GM19455 (cell line): ENCODE measurements around the gene SAA4.
"Not testable (repeated sequence)": the region's sequence is repeated elsewhere in the genome, so short reads cannot be mapped to it uniquely, and the experiment has no call there.

Source experiments
- ATAC-seq: cut with Tn5 transposase; IDR thresholded peaks from one replicate; pipeline ENCODE4 v1.9.1; 2021; ENCODE audit not compliant: unreplicated experiment

Gene SAA4

DNA sequence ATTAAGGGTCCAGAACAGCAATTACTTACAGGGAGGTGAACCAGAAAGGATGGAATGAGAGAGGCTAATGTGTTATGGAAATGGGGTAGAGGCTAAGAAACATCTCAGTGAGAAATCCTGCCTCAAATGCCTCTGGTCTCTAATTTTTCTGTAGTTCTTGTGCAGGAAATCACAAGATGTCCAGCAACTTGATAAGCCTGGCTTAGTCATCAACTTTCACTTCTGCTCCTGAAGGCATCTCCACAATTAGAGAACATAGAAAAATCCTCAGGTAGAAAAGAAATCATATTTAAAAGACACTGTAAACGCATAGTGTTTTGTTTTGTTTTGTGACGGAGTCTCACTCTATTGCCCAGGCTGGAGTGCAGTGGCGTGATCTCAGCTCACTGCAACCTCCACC lies 45.2 kb downstream of the SAA4 start:
- no peak for ATAC-seq

GRCh38 chr11:18189476-18190245 lies 46.9 kb downstream of the SAA4 start:
- not testable (repeated sequence) for ATAC-seq

- ATAC-seq, result no peak
These were observed 47.8 kb downstream of the SAA4 start for GRCh38 chr11:18188796-18189195.
